ENCODE results near the gene UHMK1.
A peak's percentile ranks its signal among the peaks of the same experiment; 100 is the strongest.

The UHMK1 gene

DNA sequence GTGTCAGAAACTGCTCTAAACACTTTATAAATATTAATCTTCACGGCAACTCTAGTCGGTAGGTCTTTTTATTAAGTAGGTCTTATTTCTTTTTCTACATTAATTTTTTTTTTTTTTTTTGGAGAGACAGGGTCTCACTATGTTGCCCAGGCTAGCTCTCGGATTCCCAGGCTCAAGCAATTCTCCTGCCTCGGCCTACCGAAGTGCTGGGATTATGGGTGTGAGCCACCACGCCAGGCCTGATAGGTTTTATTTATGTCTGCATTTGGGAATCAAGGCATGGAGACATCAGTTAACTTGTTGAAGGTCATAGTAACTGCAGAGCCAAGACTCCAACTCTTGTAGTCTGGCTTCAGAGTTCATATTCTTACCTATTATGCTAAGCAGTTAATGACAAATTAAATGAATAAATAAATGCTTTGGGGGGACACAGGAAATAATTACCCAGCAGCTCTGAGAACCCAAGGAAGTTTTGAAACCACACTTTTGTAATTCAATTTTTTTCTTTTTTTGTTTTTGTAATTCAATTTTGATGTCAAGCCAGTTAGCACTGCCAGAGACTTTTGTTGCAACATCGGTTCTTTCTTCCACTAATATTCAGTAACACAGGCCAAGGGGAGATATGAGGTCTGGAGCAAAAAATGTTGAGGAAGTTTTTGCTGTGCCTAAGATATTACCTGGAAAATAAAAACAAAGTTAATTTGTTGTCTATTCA, 54.5 kb downstream of the UHMK1 start:
- DNase-seq (ENCODE audit: low read depth): peak; percentile 65
- H3K4me3 ChIP-seq (ENCODE audit: control insufficient read depth, low read depth, low read length): no peak overlapping the region
- no peak for TF ChIP-seq CTCF (conservative IDR thresholded peaks at IDR 0.05; ENCODE audit: control insufficient read depth, insufficient read depth, low read depth, low read length)

DNA sequence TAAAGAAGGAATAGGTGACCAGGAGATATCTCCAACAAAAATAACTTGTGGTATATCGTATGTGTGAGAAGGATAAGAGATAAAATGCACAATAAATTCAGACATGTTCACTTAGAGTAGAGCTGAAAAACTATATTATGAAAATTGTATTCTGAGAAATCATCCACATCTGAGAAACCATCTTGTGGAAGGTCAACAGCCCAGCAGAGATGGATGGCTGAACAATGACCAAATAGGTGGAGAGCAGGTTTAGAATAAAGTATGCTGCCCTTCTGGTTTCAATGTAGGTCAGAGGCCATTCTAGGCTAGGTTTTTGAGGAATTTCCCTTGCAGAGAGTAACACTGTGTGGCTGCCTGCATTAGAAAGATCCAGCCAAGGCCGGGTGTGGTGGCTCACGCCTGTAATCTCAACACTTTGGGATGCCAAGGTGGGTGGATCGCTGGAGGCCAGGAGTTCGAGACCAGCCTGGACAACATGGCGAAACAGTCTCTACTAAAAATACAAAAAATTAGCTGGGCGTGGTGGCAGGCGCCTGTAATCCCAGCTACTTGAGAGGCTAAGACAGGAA, 55.1 kb downstream of the UHMK1 start:
- DNase-seq (ENCODE audit: low read depth): no peak
- TF ChIP-seq CTCF (conservative IDR thresholded peaks at IDR 0.05; ENCODE audit: control insufficient read depth, insufficient read depth, low read depth, low read length): no peak
- H3K4me3 ChIP-seq (ENCODE audit: control insufficient read depth, low read depth, low read length): no peak overlapping the region

GRCh38 chr1:162554258-162554657, 56.6 kb downstream of the UHMK1 start:
- peak; percentile 94 for DNase-seq (ENCODE audit: low read depth)
- no peak for TF ChIP-seq CTCF (conservative IDR thresholded peaks at IDR 0.05; ENCODE audit: control insufficient read depth, insufficient read depth, low read depth, low read length)
- H3K4me3 ChIP-seq (ENCODE audit: control insufficient read depth, low read depth, low read length): no peak overlapping the region

DNA sequence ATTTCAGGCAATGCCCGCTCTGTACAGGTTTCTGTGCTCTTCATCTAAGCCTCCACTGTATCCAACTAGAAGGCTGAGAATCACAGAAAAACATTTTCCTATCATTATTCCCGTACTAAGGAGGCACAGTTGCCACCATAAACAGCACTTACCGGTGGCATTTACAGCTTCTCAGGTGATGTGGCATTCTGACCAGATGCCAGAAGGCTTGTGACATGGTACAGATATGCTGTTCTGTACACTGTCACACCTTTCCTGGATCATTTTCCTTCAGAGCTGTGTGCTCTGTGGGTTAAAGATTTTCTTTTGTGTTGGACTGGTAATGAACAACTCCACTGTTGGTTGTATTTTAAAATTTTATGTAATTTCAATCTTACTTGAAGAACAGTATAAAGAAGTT, 59.9 kb downstream of the UHMK1 start:
- no peak overlapping the region for H3K4me3 ChIP-seq (ENCODE audit: control insufficient read depth, low read depth, low read length)
- no peak for DNase-seq (ENCODE audit: low read depth)
- TF ChIP-seq CTCF (conservative IDR thresholded peaks at IDR 0.05; ENCODE audit: control insufficient read depth, insufficient read depth, low read depth, low read length): no peak

- no peak for TF ChIP-seq CTCF (conservative IDR thresholded peaks at IDR 0.05; ENCODE audit: control insufficient read depth, insufficient read depth, low read depth, low read length)
- H3K4me3 ChIP-seq (ENCODE audit: control insufficient read depth, low read depth, low read length): peak overlapping the region; percentile 69
- DNase-seq (ENCODE audit: low read depth): no peak
These were observed 62.9 kb downstream of the UHMK1 start for GRCh38 chr1:162560303-162561036.

- H3K4me3 ChIP-seq (ENCODE audit: control insufficient read depth, low read depth, low read length): peak overlapping the region; percentile 95
- peak; percentile 95 for DNase-seq (ENCODE audit: low read depth)
- TF ChIP-seq CTCF (conservative IDR thresholded peaks at IDR 0.05; ENCODE audit: control insufficient read depth, insufficient read depth, low read depth, low read length): no peak
These were observed 63.5 kb downstream of the UHMK1 start for GRCh38 chr1:162561037-162561615.

Measured in fibroblast of mammary gland (primary cell).